NT2/D1 (cell line): ENCODE results near the gene PPP1R9A.

Experiments used
- SUZ12 ChIP-seq: IDR thresholded peaks from 2 replicates; pipeline ENCODE4 v1.6.1; 2011; ENCODE audit not compliant: insufficient read length, insufficient read depth; ENCODE audit errors: extremely low read depth
- YY1 ChIP-seq: IDR thresholded peaks from 2 replicates; pipeline ENCODE4 v1.6.1; 2011; ENCODE audit not compliant: insufficient read length, insufficient read depth
- ZNF274 ChIP-seq: IDR thresholded peaks from 2 replicates; pipeline ENCODE4 v1.6.1; 2011; ENCODE audit warnings: mild to moderate bottlenecking, low read depth, low read length

GRCh38 chr7:95322396-95322795 lies 415.0 kb downstream of the PPP1R9A start:
- TF ChIP-seq ZNF274 (no peak), SUZ12 (no peak), YY1 (no peak)
